ENCODE measurements around the gene ERGIC1.

ERGIC1 gene

GRCh38 chr5:172852490-172853354 is 18.7 kb downstream of the ERGIC1 start:
- Histone ChIP-seq H3K27ac (ENCODE audit: low read depth, low read length) (no peak overlapping the region), H3K4me3 (ENCODE audit: insufficient read depth, low read length, poor library complexity, severe bottlenecking) (no peak overlapping the region), H3K27me3 (ENCODE audit: low read length) (no peaks in the 10 kb centered on the region), H3K9me3 (ENCODE audit: insufficient read depth, low read length) (no peaks in the 10 kb centered on the region), H3K9me2 (replicated peaks; ENCODE audit: insufficient read depth, low read length) (no peaks in the 10 kb centered on the region), H3K9ac (ENCODE audit: low read length) (no peak overlapping the region), H2AFZ (ENCODE audit: low read depth, low read length, severe bottlenecking) (no peak overlapping the region), H3K79me2 (ENCODE audit: insufficient read depth, low read length) (peaks cover 87% of the 10 kb centered on the region), H4K20me1 (ENCODE audit: low read depth, low read length) (peaks cover 7% of the 10 kb centered on the region; the same call in 1 of the 2 replicates), H3F3A (ENCODE audit: insufficient read depth) (peaks cover 5% of the 10 kb centered on the region; the same call in 1 of the 2 replicates), H3K4me2 (ENCODE audit: low read depth, low read length, poor library complexity, severe bottlenecking) (no peak overlapping the region), H3K36me3 (ENCODE audit: low read length) (no peaks in the 10 kb centered on the region)
- TF ChIP-seq, protein P1, sequence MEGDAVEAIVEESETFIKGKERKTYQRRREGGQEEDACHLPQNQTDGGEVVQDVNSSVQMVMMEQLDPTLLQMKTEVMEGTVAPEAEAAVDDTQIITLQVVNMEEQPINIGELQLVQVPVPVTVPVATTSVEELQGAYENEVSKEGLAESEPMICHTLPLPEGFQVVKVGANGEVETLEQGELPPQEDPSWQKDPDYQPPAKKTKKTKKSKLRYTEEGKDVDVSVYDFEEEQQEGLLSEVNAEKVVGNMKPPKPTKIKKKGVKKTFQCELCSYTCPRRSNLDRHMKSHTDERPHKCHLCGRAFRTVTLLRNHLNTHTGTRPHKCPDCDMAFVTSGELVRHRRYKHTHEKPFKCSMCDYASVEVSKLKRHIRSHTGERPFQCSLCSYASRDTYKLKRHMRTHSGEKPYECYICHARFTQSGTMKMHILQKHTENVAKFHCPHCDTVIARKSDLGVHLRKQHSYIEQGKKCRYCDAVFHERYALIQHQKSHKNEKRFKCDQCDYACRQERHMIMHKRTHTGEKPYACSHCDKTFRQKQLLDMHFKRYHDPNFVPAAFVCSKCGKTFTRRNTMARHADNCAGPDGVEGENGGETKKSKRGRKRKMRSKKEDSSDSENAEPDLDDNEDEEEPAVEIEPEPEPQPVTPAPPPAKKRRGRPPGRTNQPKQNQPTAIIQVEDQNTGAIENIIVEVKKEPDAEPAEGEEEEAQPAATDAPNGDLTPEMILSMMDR (IDR thresholded peaks at IDR 0.05; ENCODE audit: insufficient read depth, low read length, poor library complexity, severe bottlenecking), result no peak
- TF ChIP-seq EZH2phosphoT487 (conservative IDR thresholded peaks at IDR 0.05; ENCODE audit: low read length), result no peak

GRCh38 chr5:172853355-172853975 is 19.4 kb downstream of the ERGIC1 start:
- Histone ChIP-seq H3K79me2 (ENCODE audit: insufficient read depth, low read length) (peaks cover 80% of the 10 kb centered on the region), H3K4me2 (ENCODE audit: low read depth, low read length, poor library complexity, severe bottlenecking) (no peak overlapping the region), H3K9me2 (replicated peaks; ENCODE audit: insufficient read depth, low read length) (no peaks in the 10 kb centered on the region), H3F3A (ENCODE audit: insufficient read depth) (peaks cover 5% of the 10 kb centered on the region; the same call in 1 of the 2 replicates), H3K9me3 (ENCODE audit: insufficient read depth, low read length) (no peaks in the 10 kb centered on the region), H3K27ac (ENCODE audit: low read depth, low read length) (no peak overlapping the region), H3K27me3 (ENCODE audit: low read length) (no peaks in the 10 kb centered on the region), H3K4me3 (ENCODE audit: insufficient read depth, low read length, poor library complexity, severe bottlenecking) (no peak overlapping the region), H2AFZ (ENCODE audit: low read depth, low read length, severe bottlenecking) (no peak overlapping the region), H3K36me3 (ENCODE audit: low read length) (no peaks in the 10 kb centered on the region), H4K20me1 (ENCODE audit: low read depth, low read length) (peaks cover 7% of the 10 kb centered on the region; the same call in 1 of the 2 replicates), H3K9ac (ENCODE audit: low read length) (no peak overlapping the region)
- TF ChIP-seq EZH2phosphoT487 (conservative IDR thresholded peaks at IDR 0.05; ENCODE audit: low read length), result no peak
- TF ChIP-seq, protein P1 (IDR thresholded peaks at IDR 0.05; ENCODE audit: insufficient read depth, low read length, poor library complexity, severe bottlenecking), result no peak

GRCh38 chr5:172854451-172854871 is 20.4 kb downstream of the ERGIC1 start:
- Histone ChIP-seq H2AFZ (ENCODE audit: low read depth, low read length, severe bottlenecking) (no peak overlapping the region), H3K9me3 (ENCODE audit: insufficient read depth, low read length) (no peaks in the 10 kb centered on the region), H3K9ac (ENCODE audit: low read length) (no peak overlapping the region), H3K79me2 (ENCODE audit: insufficient read depth, low read length) (peaks cover 70% of the 10 kb centered on the region), H3K36me3 (ENCODE audit: low read length) (no peaks in the 10 kb centered on the region), H3F3A (ENCODE audit: insufficient read depth) (peaks cover 5% of the 10 kb centered on the region; the same call in 1 of the 2 replicates), H3K9me2 (replicated peaks; ENCODE audit: insufficient read depth, low read length) (no peaks in the 10 kb centered on the region), H3K27ac (ENCODE audit: low read depth, low read length) (no peak overlapping the region), H3K4me3 (ENCODE audit: insufficient read depth, low read length, poor library complexity, severe bottlenecking) (no peak overlapping the region), H4K20me1 (ENCODE audit: low read depth, low read length) (peaks cover 7% of the 10 kb centered on the region; the same call in 1 of the 2 replicates), H3K4me2 (ENCODE audit: low read depth, low read length, poor library complexity, severe bottlenecking) (no peak overlapping the region), H3K27me3 (ENCODE audit: low read length) (no peaks in the 10 kb centered on the region)
- TF ChIP-seq, protein P1 (IDR thresholded peaks at IDR 0.05; ENCODE audit: insufficient read depth, low read length, poor library complexity, severe bottlenecking), result no peak
- TF ChIP-seq EZH2phosphoT487 (conservative IDR thresholded peaks at IDR 0.05; ENCODE audit: low read length), result no peak
